Heart left ventricle (tissue), 16 donors: ENCODE results near the gene LTO1. TPM values are rescaled to one million over a fixed set of nuclear protein-coding genes. Genes with fewer than 3 reads are reported as not detected.

Source experiments
- ATAC-seq, 4 donors: fragments of 200-7000 bp; cut with Tn5 transposase; one replicate each; pipeline ENCODE4 v1.9.1; 2020 to 2022; ENCODE audit warnings: moderate library complexity in 4 of 4, mild to moderate bottlenecking in 3 of 4, moderate number of reproducible peaks in 1 of 4
- DNase-seq, 5 donors: peaks; one replicate each; pipeline ENCODE4 v3.0.0-alpha.2; 2020
- H3K27ac ChIP-seq, 12 donors: fragments of 200-600 bp; sonication (generic) in 4 of 12; one replicate each; pipeline versions ENCODE4 v1.5.0 to v1.8.0; 2016 to 2022; ENCODE audit warnings: mild to moderate bottlenecking in 2 of 12
- H3K27me3 ChIP-seq, 9 donors: fragments of 200-600 bp; sonication (generic) in 2 of 9; one replicate each; pipeline versions ENCODE4 v1.5.1 to v1.8.0; 2016 to 2022; ENCODE audit warnings: mild to moderate bottlenecking in 3 of 9
- H3K36me3 ChIP-seq, 9 donors: fragments of 200-600 bp; sonication (generic) in 2 of 9; one replicate each; pipeline versions ENCODE4 v1.5.0 to v1.8.0; 2018 to 2022; ENCODE audit warnings: mild to moderate bottlenecking in 2 of 9
- H3K4me1 ChIP-seq, 12 donors: fragments of 200-600 bp; sonication (generic) in 4 of 12; one replicate each; pipeline versions ENCODE4 v1.5.0 to v1.8.0; 2016 to 2022; ENCODE audit warnings: mild to moderate bottlenecking in 3 of 12
- H3K4me3 ChIP-seq, 12 donors: fragments of 200-600 bp; sonication (generic) in 4 of 12; one replicate each; pipeline versions ENCODE4 v1.5.0 to v1.8.0; 2017 to 2022; ENCODE audit warnings: mild to moderate bottlenecking in 9 of 12, moderate library complexity in 4 of 12
- H3K9me3 ChIP-seq, 12 donors: fragments of 200-600 bp; sonication (generic) in 4 of 12; one replicate each; pipeline versions ENCODE4 v1.5.0 to v1.8.0; 2016 to 2022; ENCODE audit warnings: mild to moderate bottlenecking in 1 of 12
- POLR2A ChIP-seq, 2 donors: fragments of 450-650 bp; IDR thresholded peaks; one replicate each; pipeline ENCODE4 v1.6.1; 2017; ENCODE audit warnings: antibody characterized with exemption in 2 of 2, mild to moderate bottlenecking in 2 of 2, moderate library complexity in 2 of 2
- WGBS, 4 donors: extraction: QIAGEN DNeasy Blood & Tissue Kit in 2 of 4; methylation state at CpG; one replicate each; pipeline versions ENCODE4 v1.1.5 to v1.1.7; 2013 to 2018; 5-methylcytosine and 5-hydroxymethylcytosine counted together
- intact Hi-C, 10 donors: fragments of 100-400 bp; cut with DNase I; formaldehyde crosslinking; loops; one replicate each; pipeline versions ENCODE4 v1.11.1 to v1.14.2; 2022
- polyA plus RNA-seq, 2 donors: library from polyadenylated mRNA; stranded (reverse); fragments of 200-250 nt; gene quantifications; one replicate each; pipeline ENCODE4 v1.2.3, GENCODE V29; 2013
- total RNA-seq, 9 donors: library from RNA; depleted of rRNA in 2 of 9; stranded (reverse); fragments of >200 nt in 2 of 9; fragmentation: NEBNext Ultra II Directional in 3 of 9; extraction: Animal tissue kit (Norgen Biotek cat#: 25700) in 3 of 9; gene quantifications; one replicate each; pipeline versions ENCODE4 v1.1.0 to v1.2.4, GENCODE V29; 2016 to 2023
- TF ChIP-seq, protein P1 (sequence below), 12 donors: fragments of 200-600 bp; sonication (generic) in 4 of 12; IDR thresholded peaks; one replicate each; pipeline versions ENCODE4 v1.5.0 to v1.8.0; 2018 to 2022; ENCODE audit warnings: antibody characterized with exemption in 12 of 12, mild to moderate bottlenecking in 5 of 12
- donor health status: ischemic (EF 13 %, LVEDD 7.1; RV severe dilation, severe dysfunction).
- donor health status: healthy with polysubstance abuse.
- donor health status: DM: no; HTN: yes; CAD: no.
- donor health status: DM: no; HTN: no; CAD: no.
- donor health status: ischemic (EF 25% LVEDD 6.9; RV normal size, moderate dysfunction).
- donor health status: ischemic (EF 25% LVEDD 5.7; RV mildly dilated, moderate dysfunction).
- donor health status: healthy.
- donor health status: DM: yes; HTN: yes; CAD: no.
- donor health status: ischemic (EF 35%, LVEDD 5.7; RV mildly dilated, moderate dysfunction).
- donor health status: nonischemic (EF 11% LVEDD 7.7; RV severe dilation, severe dysfunction).
- donor health status: DM: yes; HTN: yes; CAD: no.
- donor health status: PGD.
- donor health status: ischemic (EF 29% LVEDD 5.4; RV normal size, mild dysfunction).
- donor health status: nonischemic (EF 23%, LVEDD 6.1; RV moderate dilation, normal function).

LTO1 gene
- total and polyA plus RNA-seq, 11 donors: 4.1 to 14.4 (median 9.4) TPM

DNA sequence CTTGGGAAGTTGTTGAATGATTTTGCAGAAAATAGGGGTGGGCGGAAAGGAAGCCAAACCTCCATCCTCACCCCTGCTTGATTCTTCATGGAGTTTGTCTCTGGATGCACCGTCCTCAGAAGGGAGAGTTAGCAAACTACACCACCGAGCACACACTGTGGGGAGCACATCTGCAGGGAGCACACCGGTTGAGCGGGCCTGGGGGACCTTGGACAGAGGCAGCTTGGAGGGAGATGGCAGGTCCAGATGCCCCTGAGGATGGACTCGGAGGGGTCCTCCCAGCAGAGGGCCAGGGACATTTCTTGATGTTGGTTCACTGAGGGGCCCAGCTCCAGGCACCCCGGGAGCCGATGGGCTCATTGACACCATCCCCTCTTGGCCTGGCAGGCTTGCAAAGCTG lies 43.8 kb upstream of the LTO1 start:
- Histone ChIP-seq H3K27me3 (peaks cover 9 to 69% (median 22%) of the 10 kb centered on the region in 9 donors), H3K27ac (no peak overlapping the region), H3K9me3 (no peaks in the 10 kb centered on the region), H3K4me3 (no peak overlapping the region), H3K4me1 (peaks cover 0 to 9% (median 0%) of the 10 kb centered on the region in 12 donors), H3K36me3 (no peaks in the 10 kb centered on the region)
- DNase-seq: no peak
- intact Hi-C loops: loop anchor here in 2 of 10 donors (10.0 kb wide), 1 partner anchor 476 kb away; no protein-coding TSS in a partner anchor
- no peak for ATAC-seq
- 73 to 85% (median 75%) methylated on average over 8 of the region's 8 CpGs for WGBS, 4 donors
- TF ChIP-seq, protein P1, sequence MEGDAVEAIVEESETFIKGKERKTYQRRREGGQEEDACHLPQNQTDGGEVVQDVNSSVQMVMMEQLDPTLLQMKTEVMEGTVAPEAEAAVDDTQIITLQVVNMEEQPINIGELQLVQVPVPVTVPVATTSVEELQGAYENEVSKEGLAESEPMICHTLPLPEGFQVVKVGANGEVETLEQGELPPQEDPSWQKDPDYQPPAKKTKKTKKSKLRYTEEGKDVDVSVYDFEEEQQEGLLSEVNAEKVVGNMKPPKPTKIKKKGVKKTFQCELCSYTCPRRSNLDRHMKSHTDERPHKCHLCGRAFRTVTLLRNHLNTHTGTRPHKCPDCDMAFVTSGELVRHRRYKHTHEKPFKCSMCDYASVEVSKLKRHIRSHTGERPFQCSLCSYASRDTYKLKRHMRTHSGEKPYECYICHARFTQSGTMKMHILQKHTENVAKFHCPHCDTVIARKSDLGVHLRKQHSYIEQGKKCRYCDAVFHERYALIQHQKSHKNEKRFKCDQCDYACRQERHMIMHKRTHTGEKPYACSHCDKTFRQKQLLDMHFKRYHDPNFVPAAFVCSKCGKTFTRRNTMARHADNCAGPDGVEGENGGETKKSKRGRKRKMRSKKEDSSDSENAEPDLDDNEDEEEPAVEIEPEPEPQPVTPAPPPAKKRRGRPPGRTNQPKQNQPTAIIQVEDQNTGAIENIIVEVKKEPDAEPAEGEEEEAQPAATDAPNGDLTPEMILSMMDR (IDR thresholded peaks at IDR 0.05): no peak
- TF ChIP-seq POLR2A (IDR thresholded peaks at IDR 0.05): no peak

DNA sequence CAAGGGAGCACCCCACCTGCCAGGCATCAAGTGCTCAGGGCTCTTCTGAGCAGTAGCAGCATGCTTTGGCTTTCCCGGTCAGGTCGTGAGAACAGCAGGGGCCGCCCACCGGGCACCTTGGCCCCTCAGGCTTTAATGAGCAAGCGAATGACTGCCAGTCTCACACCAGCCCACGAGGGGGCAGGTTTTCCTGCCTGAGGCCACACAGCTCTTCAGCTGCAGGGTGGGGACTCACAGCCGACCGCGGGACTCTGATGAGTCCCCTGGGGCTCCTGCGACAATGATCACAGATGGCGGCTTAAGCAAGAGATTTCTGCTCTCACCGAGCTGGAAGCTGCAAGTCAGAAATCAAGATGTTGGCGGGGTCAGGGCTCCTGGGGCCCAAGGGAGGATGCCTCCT lies 43.0 kb upstream of the LTO1 start:
- intact Hi-C loops: loop anchor here in 2 of 10 donors (10.0 kb wide), 1 partner anchor 477 kb away; no protein-coding TSS in a partner anchor
- no peaks in the 10 kb centered on the region for H3K9me3 ChIP-seq
- ATAC-seq (peak; percentile 43 to 68 (median 61)), DNase-seq (peak in 4 of 5 donors; percentile 37 to 60 (median 50))
- H3K27me3 ChIP-seq: peaks cover 9 to 63% (median 22%) of the 10 kb centered on the region in 9 donors
- H3K4me3 ChIP-seq: no peak overlapping the region
- H3K27ac ChIP-seq: no peak overlapping the region
- peaks cover 0 to 9% (median 0%) of the 10 kb centered on the region in 12 donors for H3K4me1 ChIP-seq
- 1 to 8% (median 3%) methylated on average over 6 to 13 of the region's 13 CpGs for WGBS, 4 donors
- no peak for TF ChIP-seq POLR2A (IDR thresholded peaks at IDR 0.05)
- TF ChIP-seq, protein P1 (IDR thresholded peaks at IDR 0.05): peak; percentile 32 to 69 (median 52)
- no peaks in the 10 kb centered on the region for H3K36me3 ChIP-seq

DNA sequence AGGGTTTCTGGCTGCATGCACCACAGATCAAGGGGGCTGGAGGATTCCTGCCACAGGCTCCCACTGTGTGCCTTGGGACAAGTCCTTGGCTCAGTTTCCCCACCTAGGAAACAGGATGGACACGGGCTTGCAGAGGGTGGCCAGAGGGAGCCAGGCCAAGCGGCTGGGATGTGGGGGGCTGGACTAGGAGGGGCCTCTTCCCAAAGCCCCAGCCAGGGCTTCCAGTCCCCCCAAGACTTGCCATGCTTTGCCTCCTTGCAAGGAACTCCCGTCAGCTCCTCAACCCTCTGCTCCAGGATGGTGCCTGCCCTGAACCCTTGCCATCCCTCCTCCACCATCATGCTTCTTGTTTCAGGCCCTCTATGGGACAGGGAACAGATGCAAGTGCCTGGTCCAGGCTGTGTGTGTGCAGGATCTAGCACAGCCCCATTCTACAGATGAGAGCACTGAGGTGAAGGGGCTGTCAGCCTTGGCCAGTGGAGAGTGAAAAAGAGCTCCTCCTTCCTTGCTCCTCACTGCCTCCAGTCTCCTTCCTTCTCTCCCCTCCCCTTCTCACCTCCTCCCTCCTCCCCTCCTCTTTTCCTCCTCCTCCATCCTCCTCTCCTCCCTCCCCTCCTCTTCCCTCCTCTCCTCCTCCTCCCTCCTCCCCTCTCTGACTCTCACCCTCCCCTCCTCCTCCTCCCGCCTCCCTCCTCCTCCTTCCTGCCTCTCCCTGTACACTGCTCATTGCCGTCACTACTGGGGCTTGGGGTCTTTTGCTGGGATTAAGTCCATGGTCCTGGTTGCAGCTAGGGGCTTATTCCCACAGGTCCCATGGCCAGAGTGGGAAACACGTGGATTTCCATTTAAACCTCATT lies 42.0 kb upstream of the LTO1 start:
- Histone ChIP-seq H3K27me3 (peaks cover 9 to 61% (median 28%) of the 10 kb centered on the region in 9 donors), H3K9me3 (no peaks in the 10 kb centered on the region), H3K4me1 (peaks cover 0 to 9% (median 0%) of the 10 kb centered on the region in 12 donors), H3K27ac (no peak overlapping the region), H3K4me3 (no peak overlapping the region), H3K36me3 (no peaks in the 10 kb centered on the region)
- DNase-seq (no peak), ATAC-seq (no peak)
- intact Hi-C loops: loop anchor here in 2 of 10 donors (10.0 kb wide), 1 partner anchor 478 kb away; no protein-coding TSS in a partner anchor
- WGBS, 4 donors: 47 to 63% (median 61%) methylated on average over 4 to 6 of the region's 6 CpGs
- TF ChIP-seq, protein P1 (IDR thresholded peaks at IDR 0.05): no peak
- TF ChIP-seq POLR2A (IDR thresholded peaks at IDR 0.05): no peak

DNA sequence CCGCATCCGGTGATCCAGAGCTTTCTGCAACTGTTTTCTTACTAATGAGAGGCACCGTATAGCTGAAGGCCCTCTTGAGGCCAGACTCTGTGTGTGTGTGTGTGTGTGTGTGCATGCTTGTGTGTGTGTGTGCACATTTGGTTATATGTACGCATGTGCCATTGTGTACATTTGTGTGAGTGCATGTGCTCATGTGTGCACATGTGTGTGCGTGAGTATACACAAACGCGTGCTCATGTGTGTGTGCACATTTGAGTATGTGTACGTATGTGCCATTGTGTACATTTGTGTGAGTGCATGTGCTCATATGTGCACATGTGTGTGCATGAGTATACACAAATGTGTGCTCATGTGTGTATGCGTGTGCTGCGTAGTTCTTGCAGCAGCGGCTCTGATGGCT lies 40.9 kb upstream of the LTO1 start:
- Histone ChIP-seq H3K27me3 (peaks cover 7 to 51% (median 28%) of the 10 kb centered on the region in 9 donors), H3K27ac (no peak overlapping the region), H3K4me3 (no peak overlapping the region), H3K36me3 (no peaks in the 10 kb centered on the region), H3K9me3 (no peaks in the 10 kb centered on the region), H3K4me1 (peaks cover 0 to 11% (median 0%) of the 10 kb centered on the region in 12 donors)
- TF ChIP-seq POLR2A (IDR thresholded peaks at IDR 0.05): no peak
- TF ChIP-seq, protein P1 (IDR thresholded peaks at IDR 0.05): no peak
- DNase-seq: no peak
- 79 to 85% (median 82%) methylated on average over 11 of the region's 11 CpGs for WGBS, 4 donors
- intact Hi-C loops: loop anchor here in 2 of 10 donors (10.0 kb wide), 1 partner anchor 479 kb away; no protein-coding TSS in a partner anchor
- ATAC-seq: no peak
